AG04449 (cell line): ENCODE results near the gene TMEM125.

ENCODE experiments used
- CTCF ChIA-PET: fragments of 350-600 bp; formaldehyde crosslinking; extraction: SDS; loops from one replicate; lab custom pipeline; 2021; ENCODE audit warnings: antibody characterized with exemption; lab: Yijun Ruan, JAX
- POLR2A ChIA-PET: fragments of 400-600, 350-600 bp; formaldehyde crosslinking; extraction: SDS; loops from one replicate; lab custom pipeline; 2020; ENCODE audit warnings: antibody characterized with exemption, inconsistent platforms; lab: Yijun Ruan, JAX
- DNase-seq: peaks from one replicate; pipeline ENCODE4 v3.0.0-alpha.2; 2010; ENCODE audit warnings: low read depth, low spot score
- H3K4me3 ChIP-seq: 2 replicates; pipeline ENCODE4 v1.5.1; 2011; ENCODE audit warnings: low read depth, mild to moderate bottlenecking, control low read depth, low read length
- TF ChIP-seq, protein P1 (sequence below): IDR thresholded peaks from one replicate; pipeline ENCODE4 v1.5.1; 2011; ENCODE audit warnings: mild to moderate bottlenecking, moderate library complexity, low read length, control low read depth, inconsistent platforms; ENCODE audit not compliant: insufficient read depth; ENCODE audit errors: missing control alignments

Gene TMEM125

DNA sequence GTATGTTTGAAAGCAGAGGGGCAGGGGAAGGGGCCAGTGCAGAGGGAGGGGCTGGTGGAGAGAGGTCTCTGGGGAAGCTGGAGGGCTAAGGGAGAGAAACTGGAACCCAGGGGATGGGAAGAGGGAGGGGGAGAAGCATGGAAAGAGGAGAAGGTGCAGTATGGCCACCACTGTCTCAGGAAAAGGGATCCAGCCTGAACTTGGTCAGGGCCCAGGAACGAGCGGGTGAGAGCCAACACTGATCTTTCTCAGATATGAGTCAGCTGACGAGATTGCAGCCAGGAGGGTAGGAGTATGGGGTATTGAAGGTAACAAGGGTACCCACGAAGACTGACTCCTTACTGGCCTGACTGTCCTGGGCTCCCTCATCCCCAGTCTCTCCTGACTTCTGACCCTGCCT lies 49.0 kb downstream of the TMEM125 start:
- no peak overlapping the region for H3K4me3 ChIP-seq
- ChIA-PET CTCF (no interaction called here), POLR2A (no interaction called here)
- no peak for DNase-seq
- TF ChIP-seq, protein P1, sequence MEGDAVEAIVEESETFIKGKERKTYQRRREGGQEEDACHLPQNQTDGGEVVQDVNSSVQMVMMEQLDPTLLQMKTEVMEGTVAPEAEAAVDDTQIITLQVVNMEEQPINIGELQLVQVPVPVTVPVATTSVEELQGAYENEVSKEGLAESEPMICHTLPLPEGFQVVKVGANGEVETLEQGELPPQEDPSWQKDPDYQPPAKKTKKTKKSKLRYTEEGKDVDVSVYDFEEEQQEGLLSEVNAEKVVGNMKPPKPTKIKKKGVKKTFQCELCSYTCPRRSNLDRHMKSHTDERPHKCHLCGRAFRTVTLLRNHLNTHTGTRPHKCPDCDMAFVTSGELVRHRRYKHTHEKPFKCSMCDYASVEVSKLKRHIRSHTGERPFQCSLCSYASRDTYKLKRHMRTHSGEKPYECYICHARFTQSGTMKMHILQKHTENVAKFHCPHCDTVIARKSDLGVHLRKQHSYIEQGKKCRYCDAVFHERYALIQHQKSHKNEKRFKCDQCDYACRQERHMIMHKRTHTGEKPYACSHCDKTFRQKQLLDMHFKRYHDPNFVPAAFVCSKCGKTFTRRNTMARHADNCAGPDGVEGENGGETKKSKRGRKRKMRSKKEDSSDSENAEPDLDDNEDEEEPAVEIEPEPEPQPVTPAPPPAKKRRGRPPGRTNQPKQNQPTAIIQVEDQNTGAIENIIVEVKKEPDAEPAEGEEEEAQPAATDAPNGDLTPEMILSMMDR: no peak

DNA sequence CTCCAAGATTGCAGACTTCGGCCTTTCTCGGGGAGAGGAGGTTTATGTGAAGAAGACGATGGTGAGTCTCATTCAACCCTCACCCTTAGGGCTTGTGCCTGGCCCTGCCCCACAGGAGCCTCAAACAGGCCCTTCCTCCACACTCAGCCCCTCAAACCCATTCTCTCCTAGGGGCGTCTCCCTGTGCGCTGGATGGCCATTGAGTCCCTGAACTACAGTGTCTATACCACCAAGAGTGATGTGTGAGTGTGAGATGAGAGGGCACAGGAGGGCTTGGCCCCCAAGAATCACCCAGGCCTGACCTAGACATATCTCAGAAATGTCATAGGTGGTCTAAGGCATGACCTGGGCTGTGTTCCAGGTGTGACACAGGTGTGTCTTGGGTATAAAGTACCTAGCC lies 49.5 kb downstream of the TMEM125 start:
- H3K4me3 ChIP-seq: no peak overlapping the region
- POLR2A ChIA-PET: no interaction called here
- TF ChIP-seq, protein P1: no peak
- CTCF ChIA-PET: no interaction called here
- DNase-seq: no peak

DNA sequence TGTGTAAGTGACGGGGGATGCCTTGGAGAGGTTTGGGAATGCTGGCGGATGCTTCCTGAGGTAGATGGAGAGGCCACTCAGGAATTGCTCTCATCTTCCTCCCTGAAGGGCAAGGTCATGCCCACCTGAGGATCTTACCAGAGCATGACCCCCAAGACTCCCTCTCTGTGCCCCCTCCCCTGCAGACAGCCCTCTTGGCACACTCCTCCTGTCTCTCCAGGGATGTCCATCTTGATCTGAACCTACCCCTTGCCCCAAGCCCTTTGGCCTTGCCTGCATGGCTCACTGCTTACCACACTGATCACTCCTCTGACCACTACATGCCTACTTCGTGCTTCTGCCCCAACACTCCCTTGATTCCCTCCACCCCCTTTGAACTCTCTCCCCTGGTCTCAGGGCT lies 50.0 kb downstream of the TMEM125 start:
- no peak overlapping the region for H3K4me3 ChIP-seq
- ChIA-PET CTCF (no interaction called here), POLR2A (no interaction called here)
- no peak for DNase-seq
- TF ChIP-seq, protein P1: no peak

DNA sequence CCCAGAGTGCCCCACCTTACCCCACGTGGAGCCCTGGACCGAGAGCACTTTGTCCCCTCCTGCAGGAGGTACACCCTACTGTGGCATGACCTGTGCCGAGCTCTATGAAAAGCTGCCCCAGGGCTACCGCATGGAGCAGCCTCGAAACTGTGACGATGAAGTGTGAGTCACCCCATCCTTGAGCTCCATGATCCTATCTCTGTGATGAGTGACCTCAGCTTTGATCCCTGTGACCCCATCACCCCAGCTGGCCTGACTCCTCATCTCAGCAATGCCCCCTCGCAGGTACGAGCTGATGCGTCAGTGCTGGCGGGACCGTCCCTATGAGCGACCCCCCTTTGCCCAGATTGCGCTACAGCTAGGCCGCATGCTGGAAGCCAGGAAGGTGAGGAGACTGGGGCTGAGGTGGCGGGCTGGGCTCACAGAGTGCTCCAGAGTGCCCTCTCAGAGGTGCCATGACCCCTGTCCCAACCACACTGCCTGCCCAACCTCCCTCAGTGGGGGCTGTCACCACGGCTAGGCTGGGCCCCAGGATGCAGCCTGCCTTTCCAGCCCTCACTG lies 51.6 kb downstream of the TMEM125 start:
- ChIA-PET CTCF (no interaction called here), POLR2A (interaction anchor here (0.7 kb wide), 1 partner anchor 37 kb away, joined by 3 read pairs; the partner anchor contains the start of gene CDC20)
- no peak for DNase-seq
- H3K4me3 ChIP-seq: no peak overlapping the region
- TF ChIP-seq, protein P1: no peak

DNA sequence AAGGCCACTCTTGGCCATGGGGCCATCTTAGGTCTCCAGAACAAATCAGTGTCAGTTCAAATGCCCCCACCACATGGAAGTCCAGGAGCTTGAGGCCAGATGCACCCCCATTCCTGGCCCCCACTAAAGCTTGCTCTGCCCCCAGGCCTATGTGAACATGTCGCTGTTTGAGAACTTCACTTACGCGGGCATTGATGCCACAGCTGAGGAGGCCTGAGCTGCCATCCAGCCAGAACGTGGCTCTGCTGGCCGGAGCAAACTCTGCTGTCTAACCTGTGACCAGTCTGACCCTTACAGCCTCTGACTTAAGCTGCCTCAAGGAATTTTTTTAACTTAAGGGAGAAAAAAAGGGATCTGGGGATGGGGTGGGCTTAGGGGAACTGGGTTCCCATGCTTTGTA lies 52.7 kb downstream of the TMEM125 start:
- POLR2A ChIA-PET: no interaction called here
- CTCF ChIA-PET: no interaction called here
- H3K4me3 ChIP-seq: no peak overlapping the region
- TF ChIP-seq, protein P1: no peak
- no peak for DNase-seq
